KMS-11 (cell line): Measurements from ENCODE around the gene ZNF582.

ENCODE experiments used
- H2AFZ ChIP-seq: fragments of 200-600 bp; sonication (generic); 2 replicates; pipeline ENCODE4 v1.6.1; 2016; ENCODE audit warnings: antibody characterized with exemption, mixed run types, low read depth
- H3K27ac ChIP-seq: fragments of 200-600 bp; sonication (generic); 2 replicates; pipeline ENCODE4 v1.6.1; 2016; ENCODE audit warnings: mild to moderate bottlenecking, mixed run types
- H3K27me3 ChIP-seq: fragments of 200-600 bp; sonication (generic); 2 replicates; pipeline ENCODE4 v1.6.1; 2017; ENCODE audit warnings: mild to moderate bottlenecking, low read depth, mixed run types, moderate library complexity; ENCODE audit not compliant: insufficient read depth
- H3K36me3 ChIP-seq: fragments of 200-600 bp; sonication (generic); 2 replicates; pipeline ENCODE4 v1.6.1; 2017; ENCODE audit warnings: mild to moderate bottlenecking, mixed run types; ENCODE audit not compliant: insufficient read depth
- H3K4me1 ChIP-seq: fragments of 200-600 bp; sonication (generic); 2 replicates; pipeline ENCODE4 v1.6.1; 2016; ENCODE audit warnings: mild to moderate bottlenecking, low read depth, mixed run types; ENCODE audit not compliant: poor library complexity, severe bottlenecking
- H3K4me2 ChIP-seq: fragments of 200-600 bp; sonication (generic); 2 replicates; pipeline ENCODE4 v1.7.0; 2016; ENCODE audit warnings: mild to moderate bottlenecking, mixed run types
- H3K4me3 ChIP-seq: fragments of 200-600 bp; sonication (generic); IDR thresholded peaks from 2 replicates; pipeline ENCODE4 v1.6.1; 2017; ENCODE audit warnings: low read depth, low read length, mixed read lengths; ENCODE audit not compliant: insufficient read depth
- H3K79me2 ChIP-seq: fragments of 200-600 bp; sonication (generic); 2 replicates; pipeline ENCODE4 v1.6.1; 2016; ENCODE audit warnings: low read depth, mixed run types; ENCODE audit not compliant: insufficient read depth
- H3K9ac ChIP-seq: fragments of 200-600 bp; sonication (generic); 2 replicates; pipeline ENCODE4 v1.6.1; 2016; ENCODE audit warnings: mild to moderate bottlenecking, mixed run types
- H4K20me1 ChIP-seq: fragments of 200-600 bp; sonication (generic); 2 replicates; pipeline ENCODE4 v1.6.1; 2016; ENCODE audit warnings: mild to moderate bottlenecking, mixed run types; ENCODE audit not compliant: insufficient read depth
- CTCF ChIP-seq: fragments of 200-600 bp; sonication (generic); conservative IDR thresholded peaks from 2 replicates; pipeline ENCODE4 v1.6.1; 2017; ENCODE audit warnings: low read depth, mild to moderate bottlenecking, antibody characterized with exemption, low read length, moderate library complexity, mixed read lengths

Gene ZNF582

GRCh38 chr19:56372281-56372680 is 21.1 kb downstream of the ZNF582 start:
- no peaks in the 10 kb centered on the region for H3K79me2 ChIP-seq
- no peak overlapping the region for H3K27ac ChIP-seq
- no peaks in the 10 kb centered on the region for H3K36me3 ChIP-seq
- H3K4me1 ChIP-seq, result no peaks in the 10 kb centered on the region
- no peaks in the 10 kb centered on the region for H4K20me1 ChIP-seq
- H3K4me2 ChIP-seq, result no peak overlapping the region
- no peak overlapping the region for H2AFZ ChIP-seq
- H3K9ac ChIP-seq, result no peak overlapping the region
- no peak overlapping the region for H3K4me3 ChIP-seq
- TF ChIP-seq CTCF, result no peak
- no peaks in the 10 kb centered on the region for H3K27me3 ChIP-seq

DNA sequence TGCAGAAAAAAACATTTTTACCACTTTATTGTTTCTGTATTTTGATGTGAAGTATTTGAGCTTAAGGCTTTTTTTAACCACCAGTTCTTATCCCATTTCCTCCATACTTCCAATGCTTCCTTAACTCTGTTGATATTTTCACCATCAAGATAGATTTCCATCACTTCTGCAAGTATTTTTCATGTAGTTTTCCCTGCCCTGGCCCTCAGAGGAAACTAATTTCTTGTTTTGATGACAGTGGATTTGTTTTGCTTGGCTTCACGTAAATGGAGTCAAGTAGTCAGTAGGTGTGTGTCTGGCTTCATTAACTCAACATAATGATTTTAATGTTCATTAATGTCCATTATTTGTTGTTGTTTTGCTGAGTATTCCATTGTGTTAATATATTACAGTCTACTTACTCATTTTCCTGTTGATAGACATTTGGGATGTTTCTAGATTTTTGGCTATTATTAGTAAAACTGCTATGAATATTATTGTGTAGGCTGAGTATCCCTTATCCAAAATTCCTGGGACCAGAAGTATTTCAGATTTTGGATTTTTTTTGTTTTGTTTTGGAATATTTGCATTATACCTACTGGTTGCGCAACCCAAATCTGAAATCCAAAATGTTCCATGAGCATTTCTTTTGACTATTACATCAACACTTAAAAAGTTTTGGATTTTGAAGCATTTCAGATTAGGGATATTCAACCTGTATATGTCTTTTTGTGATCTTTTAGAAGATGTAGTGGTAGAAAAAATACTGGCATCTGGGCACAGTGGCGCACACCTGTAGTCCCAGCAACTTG is 23.3 kb downstream of the ZNF582 start:
- Histone ChIP-seq H3K4me2 (no peak overlapping the region), H3K79me2 (no peaks in the 10 kb centered on the region), H3K9ac (no peak overlapping the region), H3K36me3 (no peaks in the 10 kb centered on the region), H4K20me1 (no peaks in the 10 kb centered on the region), H3K4me3 (no peak overlapping the region), H2AFZ (no peak overlapping the region), H3K27ac (no peak overlapping the region), H3K27me3 (no peaks in the 10 kb centered on the region), H3K4me1 (no peaks in the 10 kb centered on the region)
- TF ChIP-seq CTCF, result no peak

GRCh38 chr19:56367829-56368711 is 25.3 kb downstream of the ZNF582 start:
- no peaks in the 10 kb centered on the region for H3K27me3 ChIP-seq
- H3K4me1 ChIP-seq, result no peaks in the 10 kb centered on the region
- no peaks in the 10 kb centered on the region for H3K79me2 ChIP-seq
- H3K27ac ChIP-seq, result no peak overlapping the region
- no peak overlapping the region for H3K9ac ChIP-seq
- no peak overlapping the region for H2AFZ ChIP-seq
- H3K4me2 ChIP-seq, result no peak overlapping the region
- H3K4me3 ChIP-seq, result no peak overlapping the region
- H4K20me1 ChIP-seq, result no peaks in the 10 kb centered on the region
- no peaks in the 10 kb centered on the region for H3K36me3 ChIP-seq
- no peak for TF ChIP-seq CTCF

DNA sequence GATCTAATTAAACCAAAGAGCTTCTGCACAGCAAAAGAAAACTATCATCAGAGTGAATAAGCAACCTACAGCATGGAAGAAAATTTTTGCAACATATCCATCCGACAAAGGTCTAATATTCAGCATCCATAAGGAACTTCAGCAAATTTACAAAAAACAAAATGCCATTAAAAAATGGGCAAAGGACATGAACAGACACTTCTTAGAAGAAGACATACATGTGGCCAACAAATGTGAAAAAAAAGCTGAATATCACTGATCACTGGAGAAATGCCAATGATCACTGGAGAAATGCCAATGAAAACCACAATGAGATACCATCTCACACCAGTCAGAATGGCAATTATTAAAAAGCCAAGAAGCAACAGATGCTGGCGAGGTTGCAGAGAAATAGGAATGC is 32.5 kb downstream of the ZNF582 start:
- no peak overlapping the region for H3K4me3 ChIP-seq
- H4K20me1 ChIP-seq, result no peaks in the 10 kb centered on the region
- H3K36me3 ChIP-seq, result no peaks in the 10 kb centered on the region
- no peak overlapping the region for H3K27ac ChIP-seq
- no peak overlapping the region for H3K4me2 ChIP-seq
- no peaks in the 10 kb centered on the region for H3K79me2 ChIP-seq
- H2AFZ ChIP-seq, result no peak overlapping the region
- no peak for TF ChIP-seq CTCF
- H3K9ac ChIP-seq, result no peak overlapping the region
- H3K4me1 ChIP-seq, result no peaks in the 10 kb centered on the region
- H3K27me3 ChIP-seq, result no peaks in the 10 kb centered on the region
